Medulla oblongata (tissue), 1 donor: ENCODE results near the gene ETNK1.
"Not testable (repeated sequence)": the region's sequence is repeated elsewhere in the genome, so short reads cannot be mapped to it uniquely, and the experiment has no call there.

Source experiments
- DNase-seq: peaks from one replicate; pipeline ENCODE4 v3.0.0-alpha.2; 2015; ENCODE audit errors: extremely low spot score

Gene ETNK1

GRCh38 chr12:22687361-22688076 lies 62.5 kb downstream of the ETNK1 start:
- peak; percentile 66 for DNase-seq

GRCh38 chr12:22689876-22690275 lies 64.9 kb downstream of the ETNK1 start:
- no peak for DNase-seq

GRCh38 chr12:22691319-22691718 lies 66.3 kb downstream of the ETNK1 start:
- DNase-seq = no peak

GRCh38 chr12:22692467-22692866 lies 67.5 kb downstream of the ETNK1 start:
- DNase-seq = not testable (repeated sequence)

GRCh38 chr12:22692964-22693555 lies 68.1 kb downstream of the ETNK1 start:
- no peak for DNase-seq

GRCh38 chr12:22698576-22698975 lies 73.6 kb downstream of the ETNK1 start:
- no peak for DNase-seq

GRCh38 chr12:22699705-22700104 lies 74.7 kb downstream of the ETNK1 start:
- not testable (repeated sequence) for DNase-seq

- DNase-seq = no peak
Observed at GRCh38 chr12:22700106-22700505, 75.1 kb downstream of the ETNK1 start.

GRCh38 chr12:22701216-22701809 lies 76.3 kb downstream of the ETNK1 start:
- not testable (repeated sequence) for DNase-seq

- no peak for DNase-seq
Observed at GRCh38 chr12:22702690-22703089, 77.7 kb downstream of the ETNK1 start.

GRCh38 chr12:22709292-22709691 lies 84.3 kb downstream of the ETNK1 start:
- DNase-seq = peak; percentile 30

- no peak for DNase-seq
Observed at GRCh38 chr12:22712083-22712482, 87.1 kb downstream of the ETNK1 start.

- no peak for DNase-seq
Observed at GRCh38 chr12:22715254-22715653, 90.3 kb downstream of the ETNK1 start.

- no peak for DNase-seq
Observed at GRCh38 chr12:22719745-22720144, 94.8 kb downstream of the ETNK1 start.

GRCh38 chr12:22722081-22722480 lies 97.1 kb downstream of the ETNK1 start:
- no peak for DNase-seq

- DNase-seq = peak; percentile 12
Observed at GRCh38 chr12:22722779-22723178, 97.8 kb downstream of the ETNK1 start.

GRCh38 chr12:22728987-22729386 lies 104.0 kb downstream of the ETNK1 start:
- DNase-seq = peak; percentile 30

GRCh38 chr12:22729431-22729956 lies 104.5 kb downstream of the ETNK1 start:
- DNase-seq = no peak

- peak; percentile 64 for DNase-seq
Observed at GRCh38 chr12:22729957-22730443, 105.0 kb downstream of the ETNK1 start.

- no peak for DNase-seq
Observed at GRCh38 chr12:22731236-22731635, 106.3 kb downstream of the ETNK1 start.

GRCh38 chr12:22733756-22734155 lies 108.8 kb downstream of the ETNK1 start:
- no peak for DNase-seq

- DNase-seq = no peak
Observed at GRCh38 chr12:22738945-22739344, 114.0 kb downstream of the ETNK1 start.
